Neural cell (in vitro differentiated cells): ENCODE measurements around the gene GLYATL3.

Experiments
- CTCF ChIP-seq: fragments of 450-650 bp; IDR thresholded peaks from 2 replicates; pipeline ENCODE4 v1.5.1; 2014; ENCODE audit warnings: antibody characterized with exemption, mild to moderate bottlenecking, moderate library complexity; ENCODE audit not compliant: poor library complexity, severe bottlenecking
- EP300 ChIP-seq: fragments of 450-650 bp; conservative IDR thresholded peaks from 2 replicates; pipeline ENCODE4 v1.6.1; 2014; ENCODE audit warnings: antibody characterized with exemption, mild to moderate bottlenecking, moderate library complexity; ENCODE audit not compliant: poor library complexity, severe bottlenecking
- EZH2 ChIP-seq: fragments of 200-600, 300-800 bp; shearing (Covaris generic), sonication (generic); IDR thresholded peaks from 2 replicates; pipeline ENCODE4 v1.6.1; 2014; ENCODE audit warnings: antibody characterized with exemption, low read length, borderline replicate concordance, mild to moderate bottlenecking; ENCODE audit not compliant: insufficient read depth, poor library complexity, severe bottlenecking
- MXI1 ChIP-seq: fragments of 450-650 bp; conservative IDR thresholded peaks from 2 replicates; pipeline ENCODE4 v1.6.1; 2014; ENCODE audit warnings: antibody characterized with exemption, mild to moderate bottlenecking; ENCODE audit not compliant: poor library complexity, severe bottlenecking
- POLR2AphosphoS5 ChIP-seq: IDR thresholded peaks from 2 replicates; pipeline ENCODE4 v1.6.1; 2012
- RAD21 ChIP-seq: fragments of 450-650 bp; conservative IDR thresholded peaks from 2 replicates; pipeline ENCODE4 v1.6.1; 2014; ENCODE audit warnings: antibody characterized with exemption, mild to moderate bottlenecking, moderate library complexity
- REST ChIP-seq: IDR thresholded peaks from 2 replicates; pipeline ENCODE4 v1.6.1; 2012; ENCODE audit warnings: borderline replicate concordance
- SMC3 ChIP-seq: fragments of 450-650 bp; conservative IDR thresholded peaks from 2 replicates; pipeline ENCODE4 v1.6.1; 2014; ENCODE audit warnings: antibody characterized with exemption, mild to moderate bottlenecking, moderate library complexity; ENCODE audit not compliant: poor library complexity
- TAF1 ChIP-seq: IDR thresholded peaks from 2 replicates; pipeline ENCODE4 v1.6.1; 2012; ENCODE audit warnings: low read depth

DNA sequence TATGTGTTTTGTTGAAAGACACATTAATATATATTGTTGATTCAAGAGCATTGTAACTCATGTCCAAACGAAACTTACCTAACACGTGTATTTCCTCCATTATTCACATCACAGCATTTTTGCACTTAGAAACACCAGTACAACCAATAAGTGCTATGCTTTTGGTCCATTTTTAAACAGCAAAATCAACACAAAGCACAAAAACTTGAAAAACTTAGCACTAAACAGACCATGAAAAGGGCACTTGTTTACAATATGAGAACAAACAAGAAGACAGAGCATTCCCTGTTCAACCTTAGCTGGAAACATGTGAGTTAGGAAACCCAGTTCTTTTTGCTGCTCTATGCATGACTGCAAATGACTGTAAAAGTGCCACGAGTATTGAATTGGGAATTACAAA is 9.6 kb downstream of the GLYATL3 start:
- TF ChIP-seq CTCF: no peak
- TF ChIP-seq REST: no peak
- TF ChIP-seq EZH2: no peak
- TF ChIP-seq RAD21: no peak
- no peak for TF ChIP-seq POLR2AphosphoS5
- TF ChIP-seq EP300: no peak
- no peak for TF ChIP-seq SMC3
- no peak for TF ChIP-seq TAF1
- TF ChIP-seq MXI1: no peak
